Gastroesophageal sphincter (tissue), 4 donors: ENCODE results near the gene TYW3. TPM values are rescaled to one million over a fixed set of nuclear protein-coding genes. Genes with fewer than 3 reads are reported as not detected.
"Not testable (repeated sequence)": the region's sequence is repeated elsewhere in the genome, so short reads cannot be mapped to it uniquely, and the experiment has no call there.

Source experiments
- ATAC-seq: fragments of 150-250 bp; one replicate; pipeline ENCODE4 v1.9.1; 2016; ENCODE audit warnings: mild to moderate bottlenecking, moderate library complexity
- H3K27ac ChIP-seq, 4 donors: fragments of 200-600 bp; sonication (generic) in 3 of 4; 1 replicate in 3 of 4; 2 replicates in 1 of 4; pipeline ENCODE4 v1.5.1; 2016 to 2019
- H3K27me3 ChIP-seq: fragments of 200-600 bp; sonication (generic); one replicate; pipeline ENCODE4 v1.5.1; 2019
- H3K36me3 ChIP-seq, 2 donors: fragments of 200-600 bp; sonication (generic); one replicate each; pipeline ENCODE4 v1.5.1; 2019; ENCODE audit warnings: control low read depth in 1 of 2
- H3K4me1 ChIP-seq, 3 donors: fragments of 200-600 bp; sonication (generic); 1 replicate in 2 of 3; 2 replicates in 1 of 3; pipeline ENCODE4 v1.5.1; 2016 to 2019; ENCODE audit warnings: control low read depth in 2 of 3
- H3K4me3 ChIP-seq, 2 donors: fragments of 200-600 bp; sonication (generic); one replicate each; pipeline ENCODE4 v1.5.1; 2019; ENCODE audit warnings: mild to moderate bottlenecking in 1 of 2, moderate library complexity in 1 of 2
- H3K9me3 ChIP-seq, 3 donors: fragments of 200-600 bp; sonication (generic); one replicate each; pipeline ENCODE4 v1.5.1; 2017 to 2019; ENCODE audit warnings: control low read depth in 2 of 3
- CTCF ChIP-seq, 4 experiments: fragments of 200-600 bp in 2 of 4; fragments of 450-650 bp in 2 of 4; sonication (generic) in 1 of 4; IDR thresholded peaks; one replicate each; pipeline ENCODE4 v1.5.1; 2017 to 2019; ENCODE audit warnings: antibody characterized with exemption in 4 of 4, mild to moderate bottlenecking in 2 of 4, moderate library complexity in 2 of 4
- EP300 ChIP-seq: sonication (generic); formaldehyde crosslinking; IDR thresholded peaks from one replicate; pipeline ENCODE4 v1.6.1; 2017; ENCODE audit warnings: antibody characterized with exemption, mild to moderate bottlenecking
- POLR2A ChIP-seq, 2 donors: fragments of 450-650 bp; IDR thresholded peaks; one replicate each; pipeline ENCODE4 v1.6.1; 2017; ENCODE audit warnings: antibody characterized with exemption in 2 of 2, mild to moderate bottlenecking in 2 of 2, moderate library complexity in 1 of 2
- POLR2AphosphoS5 ChIP-seq: sonication (generic); formaldehyde crosslinking; IDR thresholded peaks from one replicate; pipeline ENCODE4 v1.6.1; 2017; ENCODE audit warnings: antibody characterized with exemption
- WGBS, 2 donors: methylation state at CpG; one replicate each; pipeline ENCODE4 v1.1.5; 2018; ENCODE audit warnings: low coverage in 1 of 2; 5-methylcytosine and 5-hydroxymethylcytosine counted together
- total RNA-seq, 4 donors: library from RNA; depleted of rRNA; stranded (reverse); fragments of >200 nt; gene quantifications; one replicate each; pipeline ENCODE4 v1.1.0, GENCODE V29; 2016

TYW3 gene
- total RNA-seq, 4 donors from 2014 or later, result 20.3 to 37.8 (median 31.2) TPM

DNA sequence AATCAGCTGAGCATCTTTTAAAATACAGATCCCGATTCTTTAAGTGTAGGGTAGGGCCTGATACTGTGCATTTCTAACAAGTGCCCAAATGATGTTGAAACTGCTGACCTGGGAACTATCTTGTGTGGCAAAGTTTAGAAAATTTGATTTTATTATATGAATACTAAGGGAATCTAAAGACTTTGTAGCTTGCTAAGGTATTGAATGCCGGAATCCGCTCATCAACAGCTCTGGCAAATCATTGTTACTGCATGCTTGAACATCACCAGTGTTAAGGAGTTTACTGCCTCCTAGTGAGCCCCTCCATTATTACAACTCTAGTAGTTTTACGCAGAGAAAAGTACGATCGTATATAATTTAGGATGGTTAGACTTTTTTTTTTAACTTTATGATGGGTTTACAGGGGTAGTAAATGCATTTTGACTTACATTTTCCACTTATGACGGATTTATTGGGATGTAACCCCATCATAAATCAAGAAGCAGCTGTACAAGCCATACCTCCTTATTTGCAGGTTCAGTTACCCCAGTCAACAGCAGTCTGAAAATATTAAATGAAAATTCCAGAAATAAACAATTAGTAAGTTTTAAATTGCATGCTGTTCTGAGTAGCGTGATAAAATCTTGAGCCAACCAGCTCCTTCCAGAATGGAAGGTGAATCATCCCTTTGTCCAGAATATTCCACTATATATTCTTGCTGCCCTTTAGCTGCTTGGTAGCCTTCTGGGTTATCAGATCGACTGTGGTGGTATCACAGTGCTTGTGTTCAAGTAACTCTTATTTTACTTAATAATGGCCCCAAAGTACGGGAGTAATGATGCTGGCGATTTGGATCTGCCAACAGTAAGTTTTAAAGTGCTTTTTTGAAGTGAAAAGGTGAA, 892 bp downstream of the TYW3 start:
- TF ChIP-seq CTCF (IDR thresholded peaks at IDR 0.05), result peak; percentile 53 to 77 (median 73)
- no peak for TF ChIP-seq POLR2A (IDR thresholded peaks at IDR 0.05)
- no peaks in the 10 kb centered on the region for H3K9me3 ChIP-seq
- peaks cover 2 to 29% of the 10 kb centered on the region in 2 donors for H3K36me3 ChIP-seq
- WGBS, 2 donors, result 19 to 20% methylated on average over 11 of the region's 11 CpGs
- H3K4me3 ChIP-seq, result peak overlapping the region; percentile 61 to 73
- peak overlapping the region; percentile 54 to 93 (median 88) for H3K27ac ChIP-seq
- H3K4me1 ChIP-seq, result peaks cover 11 to 54% (median 15%) of the 10 kb centered on the region in 3 donors
- peak; percentile 53 for ATAC-seq
- H3K27me3 ChIP-seq, result no peaks in the 10 kb centered on the region

- no peak for TF ChIP-seq POLR2AphosphoS5
- TF ChIP-seq POLR2A (IDR thresholded peaks at IDR 0.05), result no peak
- TF ChIP-seq EP300, result no peak
- no peak for TF ChIP-seq CTCF (IDR thresholded peaks at IDR 0.05)
- H3K27me3 ChIP-seq, result no peaks in the 10 kb centered on the region
- H3K9me3 ChIP-seq, result no peaks in the 10 kb centered on the region
- ATAC-seq, result no peak
- 20 to 91% methylated on average over 1 to 4 of the region's 4 CpGs for WGBS, 2 donors
- H3K27ac ChIP-seq, result no peak overlapping the region
- no peak overlapping the region for H3K4me3 ChIP-seq
- H3K4me1 ChIP-seq, result peaks cover 10 to 26% (median 11%) of the 10 kb centered on the region in 3 donors
- peaks cover 2 to 57% of the 10 kb centered on the region in 2 donors for H3K36me3 ChIP-seq
Observed at GRCh38 chr1:74737333-74737732, 4.4 kb downstream of the TYW3 start.

DNA sequence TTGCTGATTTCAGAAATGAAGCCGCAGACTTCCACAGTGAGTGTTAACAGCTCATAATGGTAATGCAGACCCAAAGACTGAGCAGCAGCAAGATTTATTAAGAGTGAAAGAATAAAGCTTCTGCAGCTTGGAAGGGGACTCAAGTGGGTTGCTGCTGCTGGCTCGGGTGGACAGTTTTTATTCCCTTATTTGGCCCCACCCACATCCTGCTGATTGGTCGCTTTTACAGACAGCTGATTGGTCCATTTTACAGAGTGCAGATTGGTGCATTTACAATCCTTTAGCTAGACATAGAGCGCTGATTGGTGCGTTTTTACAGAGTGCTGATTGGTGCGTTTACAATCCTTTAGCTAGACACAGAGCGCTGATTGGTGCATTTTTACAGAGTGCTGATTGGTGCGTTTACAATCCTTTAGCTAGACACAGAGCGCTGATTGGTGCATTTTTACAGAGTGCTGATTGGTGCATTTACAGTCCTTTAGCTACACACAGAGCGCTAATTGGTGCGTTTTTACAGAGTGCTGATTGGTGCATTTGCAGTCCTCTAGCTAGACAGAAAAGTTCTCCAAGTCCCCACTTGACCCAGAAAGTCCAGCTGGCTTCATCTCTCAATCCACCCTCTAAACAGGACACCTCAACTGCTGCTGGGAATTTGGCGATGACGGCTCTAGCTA, 7.5 kb downstream of the TYW3 start:
- peaks cover 2 to 85% of the 10 kb centered on the region in 2 donors for H3K36me3 ChIP-seq
- H3K27ac ChIP-seq, H3K4me1 ChIP-seq, H3K9me3 ChIP-seq, H3K27me3 ChIP-seq, ATAC-seq, H3K4me3 ChIP-seq: not testable (repeated sequence)
- WGBS, 2 donors, result 83 to 89% methylated on average over 7 to 9 of the region's 13 CpGs

GRCh38 chr1:74745247-74745646, 12.3 kb downstream of the TYW3 start:
- H3K9me3 ChIP-seq, H3K4me1 ChIP-seq, H3K27me3 ChIP-seq, H3K27ac ChIP-seq, H3K4me3 ChIP-seq, ATAC-seq: not testable (repeated sequence)
- 93 to 100% methylated on average over 1 to 4 of the region's 6 CpGs for WGBS, 2 donors
- H3K36me3 ChIP-seq, result peaks cover 2 to 84% of the 10 kb centered on the region in 2 donors

- WGBS, 2 donors, result no CpG with 5 or more reads among the region's 1 CpG
- H3K4me3 ChIP-seq, result no peak overlapping the region
- TF ChIP-seq EP300, result no peak
- TF ChIP-seq POLR2A (IDR thresholded peaks at IDR 0.05), result no peak
- TF ChIP-seq POLR2AphosphoS5, result no peak
- no peak for TF ChIP-seq CTCF (IDR thresholded peaks at IDR 0.05)
- H3K36me3 ChIP-seq, result peaks cover 2 to 85% of the 10 kb centered on the region in 2 donors
- no peaks in the 10 kb centered on the region for H3K9me3 ChIP-seq
- no peak overlapping the region for H3K27ac ChIP-seq
- no peaks in the 10 kb centered on the region for H3K27me3 ChIP-seq
- ATAC-seq, result no peak
- no peaks in the 10 kb centered on the region for H3K4me1 ChIP-seq
Observed at GRCh38 chr1:74748960-74749359, 16.0 kb downstream of the TYW3 start.

GRCh38 chr1:74753104-74753503, 20.2 kb downstream of the TYW3 start:
- Histone ChIP-seq H3K4me1 (no peaks in the 10 kb centered on the region), H3K27ac (no peak overlapping the region), H3K4me3 (no peak overlapping the region), H3K9me3 (no peaks in the 10 kb centered on the region), H3K27me3 (no peaks in the 10 kb centered on the region), H3K36me3 (peaks cover 7 to 99% of the 10 kb centered on the region in 2 donors)
- TF ChIP-seq POLR2AphosphoS5 (no peak), CTCF (IDR thresholded peaks at IDR 0.05) (no peak), EP300 (no peak), POLR2A (IDR thresholded peaks at IDR 0.05) (no peak)
- WGBS, 2 donors, result 76 to 83% methylated on average over 1 to 2 of the region's 2 CpGs
- no peak for ATAC-seq
